ENCODE data around the gene STAMBPL1. TPM values are rescaled to one million over a fixed set of nuclear protein-coding genes. Genes with fewer than 3 reads are reported as not detected.

STAMBPL1 gene
- total RNA-seq, 1 experiment from 2014 or later: 23.1 TPM

Other genes starting within 250 kb of the STAMBPL1 start
- not detected in 2 replicates for gene LIPF, start 215.8 kb upstream of the STAMBPL1 start, total RNA-seq (2014; rRNA removed; shearing (Covaris generic); ENCODE audit: low replicate concordance)
- gene LIPK, start 174.0 kb upstream of the STAMBPL1 start, total RNA-seq (2014; rRNA removed; shearing (Covaris generic); ENCODE audit: low replicate concordance): not detected in 2 replicates
- 0.10 TPM in 1 of 2 replicates, not detected in the other for gene LIPN, start 120.2 kb upstream of the STAMBPL1 start, total RNA-seq (2014; rRNA removed; shearing (Covaris generic); ENCODE audit: low replicate concordance)
- gene LIPM, start 77.5 kb upstream of the STAMBPL1 start, total RNA-seq (2014; rRNA removed; shearing (Covaris generic); ENCODE audit: low replicate concordance): not detected in 2 replicates
- gene ANKRD22, start 28.4 kb upstream of the STAMBPL1 start, total RNA-seq (2014; rRNA removed; shearing (Covaris generic); ENCODE audit: low replicate concordance): not detected in 2 replicates
- 19.4 and 24.2 TPM in 2 replicates for gene ACTA2, start 72.5 kb downstream of the STAMBPL1 start, total RNA-seq (2014; rRNA removed; shearing (Covaris generic); ENCODE audit: low replicate concordance)
- gene FAS, start 110.6 kb downstream of the STAMBPL1 start, total RNA-seq (2014; rRNA removed; shearing (Covaris generic); ENCODE audit: low replicate concordance): 12.5 and 13.9 TPM in 2 replicates

All from MG63 (cell line).